Measurements from ENCODE around the gene CATSPERZ. TPM values are rescaled to one million over a fixed set of nuclear protein-coding genes. Genes with fewer than 3 reads are reported as not detected.

The CATSPERZ gene
- total RNA-seq, 1 donor from 2014 or later = 0.26 TPM

- H3K4me3 ChIP-seq (ENCODE audit: low read depth, low read length) = peak overlapping the region; percentile 83
- peaks cover 26% of the 10 kb centered on the region for H3K36me3 ChIP-seq (ENCODE audit: control insufficient read depth, insufficient read depth, low read length)
- peak; percentile 49 for DNase-seq (ENCODE audit: low read depth)
- no peak for FAIRE-seq
- TF ChIP-seq CTCF (IDR thresholded peaks at IDR 0.05; ENCODE audit: insufficient read depth, low read length, severe bottlenecking) = peak; percentile 49
- no peaks in the 10 kb centered on the region for H3K27me3 ChIP-seq (ENCODE audit: control insufficient read depth, insufficient read depth, low read length)
Observed at GRCh38 chr11:64252003-64252872, 47.9 kb upstream of the CATSPERZ start.

- no peak for DNase-seq (ENCODE audit: low read depth)
- peaks cover 26% of the 10 kb centered on the region for H3K36me3 ChIP-seq (ENCODE audit: control insufficient read depth, insufficient read depth, low read length)
- H3K4me3 ChIP-seq (ENCODE audit: low read depth, low read length) = no peak overlapping the region
- FAIRE-seq = no peak
- TF ChIP-seq CTCF (IDR thresholded peaks at IDR 0.05; ENCODE audit: insufficient read depth, low read length, severe bottlenecking) = no peak
- no peaks in the 10 kb centered on the region for H3K27me3 ChIP-seq (ENCODE audit: control insufficient read depth, insufficient read depth, low read length)
Observed at GRCh38 chr11:64253043-64253442, 47.1 kb upstream of the CATSPERZ start.

GRCh38 chr11:64253481-64253880 lies 46.7 kb upstream of the CATSPERZ start:
- no peak for DNase-seq (ENCODE audit: low read depth)
- H3K4me3 ChIP-seq (ENCODE audit: low read depth, low read length) = no peak overlapping the region
- H3K27me3 ChIP-seq (ENCODE audit: control insufficient read depth, insufficient read depth, low read length) = no peaks in the 10 kb centered on the region
- H3K36me3 ChIP-seq (ENCODE audit: control insufficient read depth, insufficient read depth, low read length) = peaks cover 30% of the 10 kb centered on the region
- FAIRE-seq = no peak
- TF ChIP-seq CTCF (IDR thresholded peaks at IDR 0.05; ENCODE audit: insufficient read depth, low read length, severe bottlenecking) = no peak

GRCh38 chr11:64254326-64254725 lies 45.8 kb upstream of the CATSPERZ start:
- DNase-seq (ENCODE audit: low read depth) (no peak), FAIRE-seq (no peak)
- no peak for TF ChIP-seq CTCF (IDR thresholded peaks at IDR 0.05; ENCODE audit: insufficient read depth, low read length, severe bottlenecking)
- Histone ChIP-seq H3K4me3 (ENCODE audit: low read depth, low read length) (no peak overlapping the region), H3K36me3 (ENCODE audit: control insufficient read depth, insufficient read depth, low read length) (peaks cover 39% of the 10 kb centered on the region), H3K27me3 (ENCODE audit: control insufficient read depth, insufficient read depth, low read length) (no peaks in the 10 kb centered on the region)

- Histone ChIP-seq H3K36me3 (ENCODE audit: control insufficient read depth, insufficient read depth, low read length) (peaks cover 44% of the 10 kb centered on the region), H3K4me3 (ENCODE audit: low read depth, low read length) (no peak overlapping the region), H3K27me3 (ENCODE audit: control insufficient read depth, insufficient read depth, low read length) (no peaks in the 10 kb centered on the region)
- peak; percentile 36 for FAIRE-seq
- TF ChIP-seq CTCF (IDR thresholded peaks at IDR 0.05; ENCODE audit: insufficient read depth, low read length, severe bottlenecking) = no peak
- DNase-seq (ENCODE audit: low read depth) = no peak
Observed at GRCh38 chr11:64255135-64256128, 44.7 kb upstream of the CATSPERZ start.

All from bronchial epithelial cell (primary cell).